GM18951 (cell line): ENCODE measurements around the gene SLC35F3.
"Not testable (repeated sequence)": the region's sequence is repeated elsewhere in the genome, so short reads cannot be mapped to it uniquely, and the experiment has no call there.

Experiments used
- POLR2A ChIP-seq: IDR thresholded peaks from 4 replicates; pipeline ENCODE4 v1.6.1; 2011; ENCODE audit warnings: mild to moderate bottlenecking; ENCODE audit not compliant: insufficient read length, insufficient read depth; ENCODE audit errors: extremely low read depth
- in situ Hi-C: fragments of 300-500 bp; cut with MboI; formaldehyde crosslinking; loops from one replicate; pipeline ENCODE4 v1.12.0; 2022; ENCODE audit warnings: low sequenced_read_pairs, mixed read lengths, inconsistent platforms; ENCODE audit not compliant: unreplicated experiment

The SLC35F3 gene

GRCh38 chr1:234176000-234176399 lies 271.5 kb downstream of the SLC35F3 start:
- no peak for TF ChIP-seq POLR2A
- in situ Hi-C loops: no loop called here

- in situ Hi-C loops: not testable (repeated sequence)
Measured at GRCh38 chr1:234176847-234177246, 272.4 kb downstream of the SLC35F3 start.

- TF ChIP-seq POLR2A: no peak
- in situ Hi-C loops: no loop called here
Measured at GRCh38 chr1:234185438-234185837, 281.0 kb downstream of the SLC35F3 start.

GRCh38 chr1:234186037-234186688 lies 281.7 kb downstream of the SLC35F3 start:
- in situ Hi-C loops: no loop called here
- no peak for TF ChIP-seq POLR2A

- TF ChIP-seq POLR2A: no peak
- in situ Hi-C loops: no loop called here
Measured at GRCh38 chr1:234188454-234188792, 283.9 kb downstream of the SLC35F3 start.

GRCh38 chr1:234197839-234198238 lies 293.4 kb downstream of the SLC35F3 start:
- in situ Hi-C loops: no loop called here
- TF ChIP-seq POLR2A: no peak

GRCh38 chr1:234199476-234200127 lies 295.1 kb downstream of the SLC35F3 start:
- in situ Hi-C loops: no loop called here
- TF ChIP-seq POLR2A: no peak

GRCh38 chr1:234200566-234200965 lies 296.1 kb downstream of the SLC35F3 start:
- in situ Hi-C loops: no loop called here
- TF ChIP-seq POLR2A: no peak

- in situ Hi-C loops: no loop called here
- TF ChIP-seq POLR2A: no peak
Measured at GRCh38 chr1:234201600-234201999, 297.1 kb downstream of the SLC35F3 start.

- in situ Hi-C loops: no loop called here
- no peak for TF ChIP-seq POLR2A
Measured at GRCh38 chr1:234205966-234206365, 301.5 kb downstream of the SLC35F3 start.

GRCh38 chr1:234206651-234207284 lies 302.3 kb downstream of the SLC35F3 start:
- in situ Hi-C loops: no loop called here

GRCh38 chr1:234208351-234208750 lies 303.9 kb downstream of the SLC35F3 start:
- TF ChIP-seq POLR2A: no peak
- in situ Hi-C loops: no loop called here

More at GRCh38 chr1:234206651-234207284, 302.3 kb downstream of the SLC35F3 start:
- no peak for TF ChIP-seq POLR2A

- no peak for TF ChIP-seq POLR2A
- in situ Hi-C loops: no loop called here
Measured at GRCh38 chr1:234208791-234209190, 304.3 kb downstream of the SLC35F3 start.

GRCh38 chr1:234210429-234210828 lies 306.0 kb downstream of the SLC35F3 start:
- in situ Hi-C loops: loop anchor here (10.0 kb wide), 1 partner anchor 84 kb away; no protein-coding TSS in a partner anchor

- in situ Hi-C loops: loop anchor here (10.0 kb wide), 1 partner anchor 83 kb away; no protein-coding TSS in a partner anchor
Measured at GRCh38 chr1:234211855-234212254, 307.4 kb downstream of the SLC35F3 start.
